ENCODE results near the gene ZNF502.
"Not testable (repeated sequence)": the region's sequence is repeated elsewhere in the genome, so short reads cannot be mapped to it uniquely, and the experiment has no call there.

Gene ZNF502

DNA sequence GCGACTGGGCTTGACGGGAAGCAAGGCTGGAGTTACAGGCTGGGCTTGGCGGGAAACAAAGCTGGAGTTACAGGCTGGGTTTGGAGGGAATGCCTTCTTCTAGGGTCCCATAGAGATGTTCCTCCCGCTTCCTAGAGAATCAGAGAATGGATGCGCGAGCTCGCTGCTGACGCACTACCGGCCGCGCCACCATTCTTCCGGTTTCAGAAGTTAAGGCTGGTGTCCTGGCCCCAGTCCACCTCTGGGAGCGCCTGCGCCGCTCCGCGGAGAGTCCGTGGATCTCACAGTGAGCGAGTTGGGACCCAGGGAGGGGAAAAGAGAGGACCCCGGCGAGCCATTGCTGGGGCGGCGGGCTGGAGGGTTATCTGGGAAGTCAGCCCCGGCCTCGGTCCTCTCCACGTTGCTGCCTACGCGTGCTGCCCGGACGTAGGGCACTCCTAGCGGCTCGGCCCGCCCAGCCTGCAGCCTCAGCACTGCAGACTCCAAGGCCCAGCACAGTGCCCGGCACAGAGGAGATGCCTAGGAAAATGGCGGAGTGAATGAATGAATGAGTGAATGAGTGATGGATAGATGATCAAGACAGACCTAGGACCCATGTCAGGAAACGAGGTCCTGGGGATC is at the start of gene ZNF502:
Gene ZNF502 (plus strand): TSS at position 206 of the 621 bp plus-strand sequence. CDS start 7,602 bp downstream, outside the sequence.
- peak; percentile 13 to 94 (median 78) for DNase-seq

DNA sequence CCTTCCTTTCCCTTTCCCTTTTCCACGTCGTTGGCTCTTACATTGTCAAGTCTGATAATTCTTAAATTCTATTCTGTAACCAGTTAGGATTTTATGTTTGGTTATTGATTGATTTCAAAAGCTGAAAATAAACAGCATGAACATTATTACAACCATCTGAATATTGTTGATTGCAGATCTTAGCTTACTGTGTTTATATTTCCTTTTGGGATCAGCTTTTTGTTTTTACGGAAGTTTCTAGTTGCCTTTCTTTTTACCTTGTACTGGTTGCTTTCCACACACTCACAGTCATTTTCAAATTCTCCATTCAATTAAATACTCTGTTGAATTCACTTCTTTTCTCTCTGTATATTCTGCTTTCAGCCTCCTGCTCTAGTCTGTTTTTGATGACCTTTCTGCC is 47.3 kb upstream of the ZNF502 start:
- DNase-seq = no peak

DNA sequence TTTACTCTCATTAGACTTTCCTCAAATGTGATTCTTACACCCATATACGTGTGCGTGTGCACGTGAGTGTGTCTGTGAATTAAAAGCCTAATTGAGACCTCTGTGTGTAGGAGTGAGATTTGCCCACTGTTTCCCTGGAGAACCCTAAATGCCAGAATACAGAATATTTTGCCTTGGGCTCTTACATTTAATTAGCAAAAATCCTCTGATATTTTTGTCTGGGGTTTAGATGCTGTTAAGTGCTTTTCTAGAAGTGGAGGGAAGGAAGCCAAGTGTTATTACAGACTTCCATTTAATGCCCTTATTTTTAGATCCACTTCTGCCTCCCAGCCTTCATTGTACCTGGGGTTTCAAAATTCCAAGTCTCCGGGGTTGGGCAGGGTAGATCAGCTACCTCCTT is 46.1 kb upstream of the ZNF502 start:
- no peak for DNase-seq

DNA sequence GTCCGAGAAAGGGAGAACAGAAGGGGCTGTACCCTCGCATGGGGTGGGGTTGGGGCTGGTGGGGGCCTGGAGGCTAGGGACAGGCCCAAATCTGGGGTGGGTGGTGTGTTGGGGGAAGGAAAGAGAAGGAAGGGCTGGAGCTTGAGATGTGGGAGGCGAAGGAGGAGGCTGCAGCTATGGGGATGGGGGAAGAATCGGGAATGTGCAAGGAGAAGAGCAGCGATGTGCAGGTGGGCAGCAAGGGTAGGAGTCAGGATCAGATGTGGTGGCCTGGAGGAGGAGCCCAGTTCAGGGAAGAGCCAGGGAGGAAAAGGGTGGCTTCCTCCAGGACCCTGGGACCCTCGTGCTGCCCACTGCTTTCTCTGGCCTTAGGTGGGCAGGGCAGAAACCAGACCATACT is 42.7 kb upstream of the ZNF502 start:
- DNase-seq = no peak

DNA sequence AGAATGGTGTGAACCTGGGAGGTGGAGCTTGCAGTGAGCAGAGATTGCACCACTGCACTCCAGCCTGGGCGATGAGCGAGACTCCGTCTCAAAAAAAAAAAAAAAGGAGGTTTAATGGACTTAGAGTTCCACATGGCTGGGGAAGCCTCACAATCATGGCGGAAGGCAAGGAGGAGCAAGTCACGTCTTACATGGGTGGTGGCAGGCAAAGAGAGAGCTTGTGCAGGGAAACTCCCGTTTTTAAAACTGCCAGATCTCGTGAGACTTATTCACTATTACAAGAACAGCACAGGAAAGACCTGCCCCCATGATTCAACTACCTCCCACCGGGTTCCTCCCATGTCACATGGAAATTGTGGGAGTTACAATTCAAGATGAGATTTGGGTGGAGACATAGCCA is 39.0 kb upstream of the ZNF502 start:
- not testable (repeated sequence) for DNase-seq

DNA sequence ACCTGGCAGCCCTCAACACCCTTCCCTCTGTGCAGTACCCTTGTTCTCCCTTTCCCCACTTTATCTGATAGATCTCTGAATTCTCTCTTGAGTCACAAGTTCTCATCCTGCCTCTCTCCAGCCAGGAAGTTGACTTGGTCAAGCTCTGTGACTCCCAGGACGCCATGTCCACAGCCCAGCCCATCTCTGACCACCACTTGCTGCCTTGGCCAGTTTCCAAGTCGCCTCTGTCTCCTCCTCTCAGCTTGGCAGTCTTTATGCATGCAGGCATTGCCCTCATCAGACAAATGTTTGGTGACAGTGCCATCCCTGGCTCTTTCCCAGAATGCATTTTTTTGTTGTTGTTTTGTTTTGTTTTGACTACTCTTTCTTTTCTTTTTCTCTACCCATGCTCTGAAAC is 38.2 kb upstream of the ZNF502 start:
- no peak for DNase-seq

DNA sequence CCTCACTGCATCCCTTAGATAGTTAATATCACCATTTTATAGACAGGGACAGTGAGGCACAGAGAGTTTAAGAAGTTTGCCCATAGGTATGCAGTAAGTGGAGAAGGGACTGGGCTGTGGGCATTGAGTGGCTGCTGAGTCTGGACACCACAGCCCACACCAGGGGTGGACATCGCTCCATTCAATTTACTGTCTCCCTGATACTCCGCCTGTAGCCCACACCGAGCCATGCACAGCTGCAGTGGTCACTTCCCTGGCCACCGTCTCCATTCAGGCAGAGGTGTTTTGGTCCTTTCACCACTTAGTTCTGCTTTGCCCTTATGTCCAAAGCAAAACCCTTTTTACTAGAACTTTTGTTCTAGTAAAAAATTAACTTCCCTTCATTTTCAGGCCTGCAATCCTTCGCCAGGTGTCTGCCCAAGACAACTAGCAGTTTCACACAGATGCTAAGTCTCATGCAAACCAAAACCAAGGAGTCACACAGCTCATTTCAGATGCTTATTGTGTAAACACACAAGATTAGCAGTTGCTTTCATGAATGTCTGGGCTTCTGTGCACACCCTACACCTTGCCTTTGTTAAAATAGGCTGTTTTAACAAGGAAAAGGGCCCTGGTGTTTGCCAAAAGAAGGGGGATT is 33.9 kb upstream of the ZNF502 start:
- DNase-seq = no peak

DNA sequence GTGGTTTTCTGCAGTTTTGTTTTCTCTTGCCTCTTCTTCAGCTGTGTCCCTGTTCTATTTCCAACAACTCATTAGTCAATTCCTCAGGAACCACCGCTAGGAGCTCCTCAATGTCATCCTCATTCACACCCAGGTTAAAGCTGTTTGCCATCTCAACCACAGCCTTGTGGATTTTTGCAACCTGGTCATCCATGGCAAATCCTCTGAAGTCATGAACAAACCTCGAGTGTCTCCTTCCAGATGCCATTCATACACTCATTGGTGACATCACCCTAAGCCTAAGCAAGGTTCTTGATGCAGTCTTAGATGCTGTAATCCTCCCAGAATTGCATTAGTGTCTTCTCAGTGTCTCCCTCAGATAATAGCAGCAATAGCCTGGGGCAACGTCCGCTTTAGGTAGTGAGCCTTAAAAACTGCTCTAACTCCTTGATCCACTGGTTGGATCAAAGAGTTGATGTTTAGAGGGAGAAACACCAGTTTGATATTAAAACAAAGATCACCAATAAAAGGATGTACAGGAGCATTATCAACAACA is 31.5 kb upstream of the ZNF502 start:
- no peak for DNase-seq

DNA sequence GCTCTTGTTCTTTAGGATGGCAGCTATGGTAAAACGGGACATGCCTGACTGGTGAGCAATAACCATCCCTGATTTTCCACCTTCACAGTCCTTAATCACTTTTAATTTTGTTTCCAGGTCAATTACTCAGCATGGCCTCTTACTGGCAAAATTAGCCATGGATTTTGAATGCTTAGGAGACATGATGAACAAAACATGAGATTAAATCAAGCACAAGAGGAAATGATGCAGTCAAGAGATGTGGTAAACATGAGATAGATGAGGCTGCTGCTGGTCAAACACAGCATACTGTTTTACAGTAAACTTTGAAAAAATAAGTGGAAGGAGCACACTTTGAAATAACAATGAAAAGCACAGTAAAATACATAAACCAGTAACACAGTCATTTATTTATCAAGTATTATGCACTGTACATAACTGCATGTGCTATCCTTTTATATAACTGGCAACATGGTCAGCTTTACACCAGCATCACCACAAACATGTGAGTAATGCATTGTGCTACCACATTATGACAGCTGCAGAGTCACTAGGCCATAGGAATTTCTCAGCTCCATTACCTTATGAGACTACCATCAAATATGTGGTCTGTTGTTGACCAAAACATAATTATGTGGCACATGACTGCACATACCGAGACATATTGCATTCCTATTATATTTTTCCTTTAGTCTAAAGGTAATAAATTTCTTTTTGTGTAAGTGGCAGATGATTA is 30.1 kb upstream of the ZNF502 start:
- no peak for DNase-seq

DNA sequence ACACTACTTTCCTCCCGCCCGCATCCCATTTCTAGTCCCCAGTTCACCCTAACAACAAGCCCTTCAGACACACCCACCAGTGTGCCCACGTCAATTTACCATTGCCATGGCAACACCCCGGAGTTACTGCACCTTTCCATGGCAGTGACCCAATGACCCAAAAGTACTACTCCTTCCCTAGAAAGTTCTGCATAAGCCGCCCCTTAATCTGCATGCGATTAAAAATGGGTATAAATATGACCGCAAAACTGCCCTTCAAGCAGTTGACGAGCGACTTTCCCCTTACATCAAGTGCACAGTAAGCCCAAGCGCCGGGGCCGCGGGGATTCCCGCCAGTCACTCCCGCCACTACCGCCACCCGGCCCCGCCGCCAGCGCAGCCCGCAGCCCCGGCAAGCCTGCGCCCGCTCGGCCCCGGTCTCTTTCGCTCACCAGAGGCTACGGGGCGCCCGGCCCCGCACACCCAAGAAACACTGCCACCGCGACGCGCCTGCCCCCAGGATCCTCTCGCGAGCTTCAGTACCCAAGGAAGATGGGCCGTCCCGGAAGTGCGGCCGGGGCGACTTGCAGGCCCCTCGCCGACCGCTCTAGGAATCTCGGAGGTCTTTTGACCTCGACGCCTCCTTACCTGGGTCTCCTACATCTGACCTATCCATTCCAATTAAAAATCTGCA is 27.2 kb upstream of the ZNF502 start:
- peak in 50 of 56 donors; percentile 2 to 74 (median 38) for DNase-seq

DNA sequence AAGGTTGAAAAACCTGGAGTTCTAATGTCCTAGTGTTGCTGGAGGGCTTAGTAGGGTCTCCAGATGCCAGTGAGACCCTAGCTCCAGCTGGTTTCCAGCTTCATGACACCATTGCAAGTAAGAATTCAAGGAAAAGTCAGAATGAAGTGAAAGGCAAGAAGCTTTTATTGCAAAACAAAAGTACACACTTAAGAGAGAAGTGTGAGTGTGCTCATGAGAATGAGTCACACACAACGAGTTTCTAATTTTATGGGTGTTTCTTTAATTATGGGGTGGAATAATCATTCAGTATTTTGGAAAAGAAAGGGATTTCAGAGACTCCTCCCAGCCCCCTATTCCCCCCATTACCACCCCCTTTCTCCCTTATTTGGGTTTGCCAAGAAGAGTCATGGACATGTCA is 24.6 kb upstream of the ZNF502 start:
- no peak for DNase-seq

DNA sequence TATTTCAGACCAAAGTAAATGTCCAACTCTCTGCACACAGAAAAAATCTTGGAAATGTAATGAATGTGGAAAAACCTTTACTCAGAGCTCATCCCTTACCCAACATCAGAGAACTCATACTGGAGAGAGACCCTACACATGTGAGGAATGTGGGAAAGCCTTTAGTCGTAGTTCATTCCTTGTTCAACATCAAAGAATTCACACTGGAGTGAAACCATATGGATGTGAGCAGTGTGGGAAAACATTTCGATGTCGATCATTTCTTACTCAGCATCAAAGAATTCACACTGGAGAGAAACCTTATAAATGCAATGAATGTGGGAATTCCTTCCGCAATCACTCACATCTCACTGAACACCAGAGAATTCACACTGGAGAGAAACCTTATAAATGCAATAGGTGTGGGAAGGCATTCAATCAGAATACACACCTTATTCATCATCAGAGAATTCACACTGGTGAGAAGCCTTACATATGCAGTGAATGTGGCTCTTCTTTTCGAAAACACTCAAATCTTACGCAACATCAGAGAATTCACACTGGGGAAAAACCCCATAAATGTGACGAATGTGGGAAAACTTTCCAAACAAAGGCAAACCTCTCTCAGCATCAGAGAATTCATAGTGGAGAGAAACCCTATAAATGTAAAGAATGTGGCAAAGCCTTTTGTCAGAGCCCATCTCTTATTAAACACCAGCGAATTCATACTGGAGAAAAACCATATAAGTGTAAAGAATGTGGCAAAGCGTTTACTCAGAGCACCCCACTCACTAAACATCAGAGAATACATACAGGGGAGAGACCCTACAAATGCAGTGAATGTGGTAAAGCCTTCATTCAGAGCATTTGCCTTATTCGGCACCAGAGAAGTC is 9.0 kb downstream of the ZNF502 start:
- no peak for DNase-seq

DNA sequence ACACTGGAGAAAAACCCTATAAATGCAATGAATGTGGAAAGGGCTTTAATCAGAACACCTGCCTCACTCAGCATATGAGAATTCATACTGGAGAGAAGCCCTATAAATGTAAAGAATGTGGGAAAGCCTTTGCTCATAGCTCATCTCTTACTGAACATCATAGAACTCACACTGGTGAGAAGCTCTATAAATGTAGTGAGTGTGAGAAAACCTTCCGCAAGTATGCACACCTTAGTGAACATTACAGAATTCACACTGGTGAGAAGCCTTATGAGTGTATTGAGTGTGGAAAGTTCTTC is 9.6 kb downstream of the ZNF502 start:
- DNase-seq = no peak

DNA sequence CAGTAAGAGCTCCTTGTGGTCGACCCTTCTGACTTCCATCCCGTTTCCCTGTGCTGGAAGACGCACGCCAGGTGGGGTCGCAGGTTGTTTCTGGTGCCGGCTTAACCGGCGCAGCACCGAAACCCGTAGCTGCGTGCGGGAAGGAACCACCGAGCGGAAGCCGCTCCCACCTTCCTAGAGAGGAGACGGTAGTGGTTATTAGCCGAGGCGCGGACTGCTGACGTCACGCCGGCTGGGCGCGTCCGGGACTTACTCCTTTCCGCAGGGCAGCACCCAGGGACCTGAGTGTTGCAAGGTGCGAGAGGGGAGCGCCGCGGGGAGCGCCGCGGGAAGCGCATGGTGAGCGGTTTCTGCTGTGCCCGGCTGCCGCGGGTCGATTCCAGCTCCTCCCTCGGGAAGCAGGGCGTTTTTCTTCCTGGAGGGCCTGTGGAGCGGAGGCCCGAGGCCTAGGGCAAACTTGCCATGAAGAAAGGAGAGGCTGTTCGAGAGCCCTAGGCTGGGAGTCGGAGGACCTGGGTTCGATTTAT is 17.0 kb downstream of the ZNF502 start, which contains the start of gene ZNF501:
Gene ZNF501 (plus strand): TSS at position 252 of the 527 bp plus-strand sequence. CDS start 4,787 bp downstream, outside the sequence.
- peak; percentile 1 to 91 (median 76) for DNase-seq

DNA sequence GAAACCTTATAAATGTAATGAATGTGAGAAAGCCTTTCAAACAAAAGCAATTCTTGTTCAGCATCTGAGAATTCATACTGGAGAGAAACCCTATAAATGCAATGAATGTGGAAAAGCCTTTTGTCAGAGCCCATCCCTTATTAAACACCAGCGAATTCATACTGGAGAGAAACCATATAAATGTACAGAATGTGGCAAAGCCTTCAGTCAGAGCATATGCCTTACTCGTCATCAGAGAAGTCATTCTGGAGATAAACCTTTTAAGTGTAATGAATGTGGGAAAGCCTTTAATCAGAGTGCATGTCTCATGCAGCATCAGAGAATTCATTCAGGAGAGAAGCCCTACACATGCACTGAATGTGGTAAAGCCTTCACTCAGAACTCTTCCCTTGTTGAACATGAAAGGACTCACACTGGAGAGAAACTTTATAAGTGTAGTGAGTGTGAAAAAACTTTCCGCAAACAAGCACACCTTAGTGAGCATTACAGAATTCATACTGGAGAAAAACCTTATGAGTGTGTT is 22.2 kb downstream of the ZNF502 start:
- DNase-seq = no peak

DNA sequence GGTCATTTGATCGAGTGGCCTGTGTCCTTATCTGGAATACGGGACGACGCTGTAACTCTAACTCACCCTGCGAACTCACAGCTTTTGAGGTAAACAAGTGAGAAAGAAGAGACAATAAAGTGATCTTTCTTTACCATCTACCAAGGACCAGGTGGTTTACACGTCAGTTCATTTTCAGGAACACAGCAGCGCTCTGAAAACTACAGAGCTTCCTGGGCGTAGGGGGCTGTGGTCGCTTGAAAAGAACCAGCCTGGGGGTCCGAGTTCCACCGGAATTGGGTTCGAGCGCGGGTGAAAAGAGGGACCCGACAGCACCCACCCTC is 48.6 kb downstream of the ZNF502 start:
- no peak for DNase-seq

DNA sequence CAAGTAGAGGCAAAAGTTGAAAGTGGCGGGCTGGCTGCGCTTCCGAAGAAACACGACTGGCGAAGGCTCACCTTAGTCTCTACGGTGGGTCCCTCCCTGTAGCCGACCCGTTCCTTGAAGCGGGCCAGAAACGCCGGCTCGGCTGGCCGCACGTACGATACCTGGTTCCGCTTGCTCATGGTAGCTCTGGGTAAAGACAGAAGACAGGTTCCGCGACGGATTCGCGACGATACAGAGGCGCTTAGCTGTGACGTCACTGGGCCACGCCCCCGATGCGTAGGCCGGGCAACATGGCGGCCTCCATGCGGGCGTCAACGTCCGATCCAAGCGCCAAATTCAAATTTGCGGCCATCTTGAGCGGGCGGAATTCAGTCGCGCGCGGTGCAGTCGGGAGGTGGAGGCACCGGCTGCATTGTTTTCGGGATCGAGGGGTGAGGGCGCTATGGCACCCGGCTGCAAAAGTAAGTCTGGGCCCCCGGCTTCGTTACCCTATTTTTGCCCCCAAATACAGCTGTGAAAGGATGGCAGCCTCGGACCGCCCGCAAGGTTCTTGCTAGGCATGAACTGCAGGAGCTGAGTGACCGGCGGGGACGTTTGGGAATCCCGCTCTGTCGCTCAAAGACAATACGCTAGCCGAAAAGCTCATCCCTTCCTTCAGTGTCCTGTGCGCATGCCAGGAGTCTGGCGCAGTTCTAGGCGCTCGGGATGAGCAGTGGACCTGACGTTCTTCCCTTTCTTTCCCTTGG is 49.1 kb downstream of the ZNF502 start, which contains the start of the genes KIAA1143 and KIF15:
Gene KIAA1143 (minus strand): TSS at position 196 of the 746 bp plus-strand sequence. CDS start 17 bp downstream, at position 179.
Gene KIF15 (plus strand): TSS at position 371 of the 746 bp plus-strand sequence. CDS start 72 bp downstream, at position 443.
- peak; percentile 60 to 97 (median 86) for DNase-seq

DNA sequence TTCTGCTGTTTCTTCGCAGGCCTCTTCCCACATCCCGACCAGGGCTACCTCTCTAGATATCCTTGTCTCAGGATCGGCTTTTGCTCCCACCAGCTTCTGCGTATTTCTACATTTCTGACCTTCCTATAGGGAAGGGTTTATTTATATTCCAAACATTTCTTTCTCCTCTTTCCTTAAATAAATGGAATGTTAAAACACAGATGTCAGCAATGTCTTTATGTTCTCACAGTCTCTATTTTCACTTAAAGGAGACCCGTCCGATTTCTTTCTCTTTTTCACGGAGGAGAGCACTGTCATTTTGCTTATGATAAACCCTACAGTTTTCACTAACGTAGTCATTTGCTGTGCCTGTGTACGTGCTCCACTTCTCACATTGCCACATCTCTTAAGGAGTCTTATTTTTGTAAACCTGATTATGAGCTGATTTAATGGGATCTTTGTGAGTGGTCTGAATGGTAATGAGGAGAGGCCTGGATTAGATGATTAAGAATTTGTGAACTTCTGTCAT is 49.8 kb downstream of the ZNF502 start:
- DNase-seq = no peak

DNA sequence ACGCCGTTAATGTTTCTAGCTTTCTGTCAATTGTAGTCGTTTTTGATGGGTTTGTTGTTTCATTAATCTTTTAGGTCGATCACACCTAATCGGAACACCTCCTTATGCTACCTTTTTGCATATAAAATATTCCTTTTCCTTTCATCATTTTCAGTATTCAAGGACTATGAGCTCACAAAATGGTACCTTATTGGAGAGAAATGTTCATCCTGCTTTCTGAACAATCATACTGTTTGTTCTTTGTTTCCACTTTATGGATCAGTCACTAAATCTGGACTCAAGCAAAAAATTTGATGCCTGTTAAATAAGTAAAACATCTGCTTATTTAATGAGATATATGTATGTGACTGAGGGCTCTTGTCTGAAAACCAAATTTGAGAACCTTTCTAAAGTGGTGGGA is 50.2 kb downstream of the ZNF502 start:
- no peak for DNase-seq

Measured in amygdala (tissue), 56 donors.